ENCODE results near the gene CD6. TPM values are rescaled to one million over a fixed set of nuclear protein-coding genes. Genes with fewer than 3 reads are reported as not detected.
"Not testable (repeated sequence)": the region's sequence is repeated elsewhere in the genome, so short reads cannot be mapped to it uniquely, and the experiment has no call there.

Gene CD6
- total and polyA plus RNA-seq, 2 donors from 2014 or later: 0.24 to 6.7 TPM

GRCh38 chr11:60972182-60973030 lies 926 bp downstream of the CD6 start:
- no peak overlapping the region for H3K9ac ChIP-seq (ENCODE audit: low read length in 3 of 3)
- H3K36me3 ChIP-seq (ENCODE audit: control insufficient read depth in 2 of 3, insufficient read depth in 3 of 3, low read length in 3 of 3): no peaks in the 10 kb centered on the region
- no peak for TF ChIP-seq CTCF (IDR thresholded peaks at IDR 0.05; ENCODE audit: borderline replicate concordance, extremely low read depth, insufficient read depth)
- DNase-seq: no peak
- no peaks in the 10 kb centered on the region for H3K27me3 ChIP-seq (ENCODE audit: control insufficient read depth, insufficient read depth, low read length)
- no peak for FAIRE-seq
- H3K9me3 ChIP-seq (ENCODE audit: control insufficient read depth in 2 of 3, insufficient read depth in 1 of 3, low read length in 3 of 3): peaks cover 0 to 3% (median 0%) of the 10 kb centered on the region in 3 donors
- intact Hi-C loops (cut with DNase I): no loop called here
- H3K27ac ChIP-seq (ENCODE audit: low read depth in 2 of 2, low read length in 2 of 2): no peak overlapping the region
- no peaks in the 10 kb centered on the region for H3K4me1 ChIP-seq (ENCODE audit: control insufficient read depth in 2 of 3, insufficient read depth in 2 of 3, low read depth in 1 of 3, low read length in 3 of 3)
- H3K4me3 ChIP-seq (ENCODE audit: low read length in 3 of 3): no peak overlapping the region

- intact Hi-C loops (cut with DNase I): no loop called here
- no peak for TF ChIP-seq CTCF (IDR thresholded peaks at IDR 0.05; ENCODE audit: borderline replicate concordance, extremely low read depth, insufficient read depth)
- H3K4me3 ChIP-seq (ENCODE audit: low read length in 3 of 3): no peak overlapping the region
- H3K4me1 ChIP-seq (ENCODE audit: control insufficient read depth in 2 of 3, insufficient read depth in 2 of 3, low read depth in 1 of 3, low read length in 3 of 3): no peaks in the 10 kb centered on the region
- H3K9ac ChIP-seq (ENCODE audit: low read length in 3 of 3): no peak overlapping the region
- no peaks in the 10 kb centered on the region for H3K27me3 ChIP-seq (ENCODE audit: control insufficient read depth, insufficient read depth, low read length)
- FAIRE-seq: no peak
- H3K9me3 ChIP-seq (ENCODE audit: control insufficient read depth in 2 of 3, insufficient read depth in 1 of 3, low read length in 3 of 3): no peaks in the 10 kb centered on the region
- H3K36me3 ChIP-seq (ENCODE audit: control insufficient read depth in 2 of 3, insufficient read depth in 3 of 3, low read length in 3 of 3): no peaks in the 10 kb centered on the region
- H3K27ac ChIP-seq (ENCODE audit: low read depth in 2 of 2, low read length in 2 of 2): no peak overlapping the region
- no peak for DNase-seq
These were observed 2.2 kb downstream of the CD6 start for GRCh38 chr11:60973699-60974098.

- DNase-seq; H3K9ac ChIP-seq (ENCODE audit: low read length in 3 of 3); H3K9me3 ChIP-seq (ENCODE audit: control insufficient read depth in 2 of 3, insufficient read depth in 1 of 3, low read length in 3 of 3); intact Hi-C loops (cut with DNase I); H3K4me3 ChIP-seq (ENCODE audit: low read length in 3 of 3); H3K27me3 ChIP-seq (ENCODE audit: control insufficient read depth, insufficient read depth, low read length); H3K4me1 ChIP-seq (ENCODE audit: control insufficient read depth in 2 of 3, insufficient read depth in 2 of 3, low read depth in 1 of 3, low read length in 3 of 3); H3K27ac ChIP-seq (ENCODE audit: low read depth in 2 of 2, low read length in 2 of 2); FAIRE-seq; H3K36me3 ChIP-seq (ENCODE audit: control insufficient read depth in 2 of 3, insufficient read depth in 3 of 3, low read length in 3 of 3): not testable (repeated sequence)
These were observed 2.8 kb downstream of the CD6 start for GRCh38 chr11:60974316-60974715.

GRCh38 chr11:60974726-60975125 lies 3.2 kb downstream of the CD6 start:
- intact Hi-C loops (cut with DNase I): no loop called here
- Histone ChIP-seq H3K9me3 (ENCODE audit: control insufficient read depth in 2 of 3, insufficient read depth in 1 of 3, low read length in 3 of 3) (no peaks in the 10 kb centered on the region), H3K27ac (ENCODE audit: low read depth in 2 of 2, low read length in 2 of 2) (no peak overlapping the region), H3K27me3 (ENCODE audit: control insufficient read depth, insufficient read depth, low read length) (no peaks in the 10 kb centered on the region), H3K9ac (ENCODE audit: low read length in 3 of 3) (no peak overlapping the region), H3K36me3 (ENCODE audit: control insufficient read depth in 2 of 3, insufficient read depth in 3 of 3, low read length in 3 of 3) (no peaks in the 10 kb centered on the region), H3K4me1 (ENCODE audit: control insufficient read depth in 2 of 3, insufficient read depth in 2 of 3, low read depth in 1 of 3, low read length in 3 of 3) (no peaks in the 10 kb centered on the region), H3K4me3 (ENCODE audit: low read length in 3 of 3) (no peak overlapping the region)
- DNase-seq (no peak), FAIRE-seq (no peak)
- TF ChIP-seq CTCF (IDR thresholded peaks at IDR 0.05; ENCODE audit: borderline replicate concordance, extremely low read depth, insufficient read depth): no peak
